ENCODE results near the gene RXRA.

GRCh38 chr9:134455537-134455933, 129.3 kb downstream of the RXRA start:
- TF ChIP-seq RAD21 (IDR thresholded peaks at IDR 0.05): no peak
- no peak for TF ChIP-seq CTCF (IDR thresholded peaks at IDR 0.05; ENCODE audit: low read depth, low read length, missing input control)
- no peak for TF ChIP-seq MAX (IDR thresholded peaks at IDR 0.05)
- no peak for TF ChIP-seq ZBTB33 (IDR thresholded peaks at IDR 0.05)
